Sigmoid colon (tissue), 7 donors: ENCODE data around the gene TDRKH. TPM values are rescaled to one million over a fixed set of nuclear protein-coding genes. Genes with fewer than 3 reads are reported as not detected.

Source experiments
- DNase-seq: peaks from one replicate; pipeline ENCODE4 v3.0.0-alpha.2; 2019
- H3K27ac ChIP-seq, 4 donors: fragments of 200-600 bp; sonication (generic); one replicate each; pipeline ENCODE4 v1.5.1; 2016 to 2019; ENCODE audit warnings: mild to moderate bottlenecking in 1 of 4
- H3K27me3 ChIP-seq, 3 donors: fragments of 200-600 bp; sonication (generic); one replicate each; pipeline ENCODE4 v1.5.1; 2019; ENCODE audit warnings: mild to moderate bottlenecking in 1 of 3
- H3K36me3 ChIP-seq, 4 donors: fragments of 200-600 bp; sonication (generic); one replicate each; pipeline ENCODE4 v1.5.1; 2016 to 2019
- H3K4me1 ChIP-seq, 4 donors: fragments of 200-600 bp; sonication (generic); one replicate each; pipeline ENCODE4 v1.5.1; 2017 to 2019
- H3K4me3 ChIP-seq, 4 donors: fragments of 200-600 bp; sonication (generic); one replicate each; pipeline ENCODE4 v1.5.1; 2017 to 2019; ENCODE audit warnings: mild to moderate bottlenecking in 2 of 4, moderate library complexity in 1 of 4
- H3K9me3 ChIP-seq, 4 donors: fragments of 200-600 bp in 3 of 4; sonication (generic) in 3 of 4; one replicate each; pipeline versions ENCODE4 v1.5.1 to v1.6.1; 2013 to 2019
- EP300 ChIP-seq, 4 donors: sonication (generic); formaldehyde crosslinking; IDR thresholded peaks; one replicate each; pipeline ENCODE4 v1.6.1; 2017; ENCODE audit warnings: antibody characterized with exemption in 4 of 4
- POLR2A ChIP-seq, 2 donors: fragments of 450-650 bp; IDR thresholded peaks; one replicate each; pipeline ENCODE4 v1.6.1; 2016; ENCODE audit warnings: antibody characterized with exemption in 2 of 2, mild to moderate bottlenecking in 2 of 2, moderate library complexity in 2 of 2
- POLR2AphosphoS5 ChIP-seq, 4 donors: sonication (generic); formaldehyde crosslinking; IDR thresholded peaks; one replicate each; pipeline ENCODE4 v1.6.1; 2017; ENCODE audit warnings: antibody characterized with exemption in 4 of 4
- WGBS, 2 donors: extraction: QIAGEN DNeasy Blood & Tissue Kit; methylation state at CpG; one replicate each; pipeline ENCODE4 v1.1.7; 2013; 5-methylcytosine and 5-hydroxymethylcytosine counted together
- intact Hi-C: fragments of 100-400 bp; cut with DNase I; formaldehyde crosslinking; loops from one replicate; pipeline ENCODE4 v1.15.1; 2023
- polyA plus RNA-seq, 3 donors: library from polyadenylated mRNA; stranded (reverse); fragments of 200-250 nt; gene quantifications; one replicate each; pipeline ENCODE4 v1.2.3, GENCODE V29; 2013
- total RNA-seq, 4 donors: library from RNA; depleted of rRNA; stranded (reverse); fragments of >200 nt; gene quantifications; one replicate each; pipeline ENCODE4 v1.1.0, GENCODE V29; 2016
- TF ChIP-seq, protein P1 (sequence below), 4 experiments: fragments of 450-650 bp in 3 of 4; fragments of 200-600 bp in 1 of 4; IDR thresholded peaks; one replicate each; pipeline ENCODE4 v1.5.1; 2016 to 2019; ENCODE audit warnings: antibody characterized with exemption in 4 of 4, mild to moderate bottlenecking in 3 of 4, moderate library complexity in 2 of 4
- donor health status: healthy with polysubstance abuse.
- donor health status: Bipolar disorder and iron deficiency.
- donor health status: healthy.

The TDRKH gene, protein sequence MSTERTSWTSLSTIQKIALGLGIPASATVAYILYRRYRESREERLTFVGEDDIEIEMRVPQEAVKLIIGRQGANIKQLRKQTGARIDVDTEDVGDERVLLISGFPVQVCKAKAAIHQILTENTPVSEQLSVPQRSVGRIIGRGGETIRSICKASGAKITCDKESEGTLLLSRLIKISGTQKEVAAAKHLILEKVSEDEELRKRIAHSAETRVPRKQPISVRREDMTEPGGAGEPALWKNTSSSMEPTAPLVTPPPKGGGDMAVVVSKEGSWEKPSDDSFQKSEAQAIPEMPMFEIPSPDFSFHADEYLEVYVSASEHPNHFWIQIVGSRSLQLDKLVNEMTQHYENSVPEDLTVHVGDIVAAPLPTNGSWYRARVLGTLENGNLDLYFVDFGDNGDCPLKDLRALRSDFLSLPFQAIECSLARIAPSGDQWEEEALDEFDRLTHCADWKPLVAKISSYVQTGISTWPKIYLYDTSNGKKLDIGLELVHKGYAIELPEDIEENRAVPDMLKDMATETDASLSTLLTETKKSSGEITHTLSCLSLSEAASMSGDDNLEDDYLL
- 1 to 10 TPM; 3.7 to 4.9 (median 3.9) TPM for total RNA-seq
- polyA plus RNA-seq = 1 to 10 TPM; 1.8 to 5.5 (median 2.3) TPM

DNA sequence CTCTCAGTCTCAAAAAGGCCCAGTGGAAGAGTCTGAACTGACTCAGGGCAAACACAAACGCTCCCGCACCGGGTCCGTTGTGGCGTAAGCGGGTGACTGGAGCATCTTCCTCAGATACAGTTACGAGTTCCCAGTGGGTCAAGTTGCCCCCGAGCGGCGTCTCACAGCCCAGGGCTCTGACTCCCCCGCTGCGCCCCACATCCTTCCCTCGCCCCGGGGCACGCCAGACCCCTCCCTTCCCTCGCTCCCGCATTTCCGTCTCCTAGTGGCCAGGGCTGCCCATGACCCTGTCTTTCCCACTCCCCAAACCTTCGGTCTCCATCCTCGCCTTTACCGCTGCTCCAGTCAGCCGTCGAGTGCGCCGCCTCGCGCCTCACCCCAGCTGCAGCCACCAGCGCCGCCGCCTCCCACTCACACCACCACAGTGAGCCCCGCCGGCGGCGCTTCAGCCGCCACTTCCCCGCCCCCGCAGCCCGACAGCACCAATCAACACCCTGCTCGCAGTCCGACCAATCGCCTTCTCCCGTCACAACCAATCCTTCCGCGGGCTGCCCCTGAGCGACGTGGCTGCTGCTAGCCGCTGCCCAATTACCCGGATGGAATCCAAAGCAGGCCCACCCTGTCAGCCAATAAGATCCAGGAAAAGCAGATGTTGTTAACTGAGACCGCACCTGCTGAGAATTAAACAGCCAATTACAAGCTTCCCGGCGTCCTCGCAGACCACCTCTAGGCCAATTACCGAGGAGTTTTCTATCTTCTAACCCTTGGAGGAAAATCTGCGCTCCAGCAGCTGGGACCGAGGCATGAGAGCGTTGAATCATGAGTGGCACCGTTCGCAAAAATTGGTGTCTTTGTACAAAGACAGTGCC, at the start of gene TDRKH:
TDRKH (minus strand) TSS at position 430 of the 869 bp plus-strand sequence. CDS start 7,478 bp downstream, outside the sequence.
- WGBS, 2 donors = 1% methylated on average over 58 of the region's 58 CpGs
- peak within 1 kb of the TSS; percentile 47 to 91 (median 72) for H3K4me3 ChIP-seq
- H3K4me1 ChIP-seq = peaks cover 0 to 22% (median 12%) of the 10 kb centered on the region in 4 donors
- no peaks in the 10 kb centered on the region for H3K9me3 ChIP-seq
- no peaks in the 10 kb centered on the region for H3K36me3 ChIP-seq
- DNase-seq = peak; percentile 99
- peak within 1 kb of the TSS; percentile 58 to 81 (median 76) for H3K27ac ChIP-seq
- TF ChIP-seq POLR2AphosphoS5 (IDR thresholded peaks at IDR 0.05) = peak in 3 of 4 donors; percentile 49 to 80 (median 70)
- peak in 1 of 2 donors; percentile 51 for TF ChIP-seq POLR2A (IDR thresholded peaks at IDR 0.05)
- TF ChIP-seq EP300 (IDR thresholded peaks at IDR 0.05) = no peak
- TF ChIP-seq, protein P1, sequence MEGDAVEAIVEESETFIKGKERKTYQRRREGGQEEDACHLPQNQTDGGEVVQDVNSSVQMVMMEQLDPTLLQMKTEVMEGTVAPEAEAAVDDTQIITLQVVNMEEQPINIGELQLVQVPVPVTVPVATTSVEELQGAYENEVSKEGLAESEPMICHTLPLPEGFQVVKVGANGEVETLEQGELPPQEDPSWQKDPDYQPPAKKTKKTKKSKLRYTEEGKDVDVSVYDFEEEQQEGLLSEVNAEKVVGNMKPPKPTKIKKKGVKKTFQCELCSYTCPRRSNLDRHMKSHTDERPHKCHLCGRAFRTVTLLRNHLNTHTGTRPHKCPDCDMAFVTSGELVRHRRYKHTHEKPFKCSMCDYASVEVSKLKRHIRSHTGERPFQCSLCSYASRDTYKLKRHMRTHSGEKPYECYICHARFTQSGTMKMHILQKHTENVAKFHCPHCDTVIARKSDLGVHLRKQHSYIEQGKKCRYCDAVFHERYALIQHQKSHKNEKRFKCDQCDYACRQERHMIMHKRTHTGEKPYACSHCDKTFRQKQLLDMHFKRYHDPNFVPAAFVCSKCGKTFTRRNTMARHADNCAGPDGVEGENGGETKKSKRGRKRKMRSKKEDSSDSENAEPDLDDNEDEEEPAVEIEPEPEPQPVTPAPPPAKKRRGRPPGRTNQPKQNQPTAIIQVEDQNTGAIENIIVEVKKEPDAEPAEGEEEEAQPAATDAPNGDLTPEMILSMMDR (IDR thresholded peaks at IDR 0.05) = no peak
- no peaks in the 10 kb centered on the region for H3K27me3 ChIP-seq
- intact Hi-C loops = no loop called here

DNA sequence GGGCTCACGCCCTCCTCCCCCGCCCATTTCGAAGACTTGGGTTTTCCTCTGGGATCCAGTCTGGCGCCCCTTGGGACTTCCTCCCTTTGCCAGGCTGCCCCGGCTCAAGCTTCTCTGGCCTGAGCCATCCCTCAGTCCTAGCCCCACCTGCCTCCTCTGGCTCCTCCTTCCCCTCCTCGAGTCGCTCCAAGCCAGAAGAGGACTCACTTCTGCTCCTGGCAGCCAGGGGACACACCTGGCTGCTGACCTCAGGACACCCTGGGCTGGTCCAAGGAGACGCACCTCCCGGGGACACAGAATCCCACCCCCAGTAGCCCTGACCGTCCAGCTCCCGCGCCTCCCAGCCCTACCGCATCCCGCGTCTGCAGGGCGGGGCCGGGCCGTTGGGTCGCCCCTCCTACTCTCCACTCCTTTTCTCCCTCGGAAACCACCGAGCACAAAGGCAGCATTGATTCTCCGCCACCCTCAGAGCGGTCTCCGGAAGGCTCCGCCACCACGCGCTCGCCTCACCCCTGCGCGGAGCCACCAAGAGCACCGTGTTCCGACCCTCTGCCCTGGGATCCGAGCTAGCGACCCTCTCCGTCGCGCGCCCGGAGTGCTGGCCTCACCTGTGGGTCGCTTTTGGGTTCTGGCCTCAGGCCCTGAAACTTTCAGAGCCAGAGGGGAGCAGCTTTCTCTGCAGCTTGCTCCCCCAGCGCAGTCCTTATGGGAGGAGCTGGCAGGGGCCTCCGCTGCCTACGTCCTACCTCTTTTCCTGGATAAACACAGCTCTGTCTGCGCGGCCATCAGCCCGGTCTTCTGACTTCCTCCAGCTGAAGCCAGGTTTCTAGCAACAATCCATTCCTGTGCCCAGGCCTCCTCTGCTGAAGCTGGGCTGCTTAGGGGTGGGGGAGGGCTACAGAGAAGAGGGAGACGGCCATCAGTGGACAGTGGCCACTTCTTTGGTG, 49.4 kb upstream of the TDRKH start, which contains the start of gene C2CD4D:
C2CD4D (minus strand) TSS at position 364 of the 947 bp plus-strand sequence. CDS start 831 bp downstream, outside the sequence.
- Histone ChIP-seq H3K4me1 (peaks cover 0 to 27% (median 25%) of the 10 kb centered on the region in 4 donors), H3K4me3 (peak within 1 kb of the TSS in 3 of 4 donors; percentile 35 to 56 (median 52)), H3K27ac (peak within 1 kb of the TSS in 2 of 4 donors; percentile 23 to 48), H3K9me3 (no peaks in the 10 kb centered on the region), H3K36me3 (no peaks in the 10 kb centered on the region), H3K27me3 (peaks cover 30 to 61% (median 36%) of the 10 kb centered on the region in 3 donors)
- no peak for DNase-seq
- TF ChIP-seq POLR2A (IDR thresholded peaks at IDR 0.05) (peak in 1 of 2 donors; percentile 43), POLR2AphosphoS5 (IDR thresholded peaks at IDR 0.05) (peak in 1 of 4 donors; percentile 35), EP300 (IDR thresholded peaks at IDR 0.05) (no peak)
- 2 to 4% methylated on average over 47 of the region's 47 CpGs for whole genome bisulfite sequencing, 2 donors
- intact Hi-C loops = no loop called here

DNA sequence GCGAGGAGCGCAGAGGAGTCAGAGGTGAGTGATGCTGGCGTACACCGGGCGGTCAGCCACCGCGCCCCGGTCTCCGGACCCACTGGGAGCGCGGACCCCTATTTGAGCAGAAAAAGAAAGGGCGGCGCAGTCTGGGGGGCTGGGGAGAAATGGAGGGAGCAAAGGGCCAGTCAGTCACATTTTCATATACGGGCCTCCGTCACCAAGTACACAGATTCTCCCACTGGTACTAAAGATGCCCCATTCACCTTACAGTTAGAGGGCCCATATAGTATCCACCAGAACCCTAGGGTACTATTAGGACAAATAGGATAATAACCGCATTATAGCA, 48.7 kb upstream of the TDRKH start:
- no peaks in the 10 kb centered on the region for H3K36me3 ChIP-seq
- intact Hi-C loops = no loop called here
- peak overlapping the region in 3 of 4 donors; percentile 35 to 56 (median 52) for H3K4me3 ChIP-seq
- no peaks in the 10 kb centered on the region for H3K9me3 ChIP-seq
- TF ChIP-seq, protein P1 (IDR thresholded peaks at IDR 0.05) = no peak
- no peak for TF ChIP-seq POLR2AphosphoS5 (IDR thresholded peaks at IDR 0.05)
- TF ChIP-seq POLR2A (IDR thresholded peaks at IDR 0.05) = no peak
- TF ChIP-seq EP300 (IDR thresholded peaks at IDR 0.05) = no peak
- H3K4me1 ChIP-seq = peaks cover 0 to 27% (median 25%) of the 10 kb centered on the region in 4 donors
- WGBS, 2 donors = 31 to 75% methylated on average over 16 of the region's 16 CpGs
- peaks cover 30 to 68% (median 36%) of the 10 kb centered on the region in 3 donors for H3K27me3 ChIP-seq
- H3K27ac ChIP-seq = no peak overlapping the region
- no peak for DNase-seq

DNA sequence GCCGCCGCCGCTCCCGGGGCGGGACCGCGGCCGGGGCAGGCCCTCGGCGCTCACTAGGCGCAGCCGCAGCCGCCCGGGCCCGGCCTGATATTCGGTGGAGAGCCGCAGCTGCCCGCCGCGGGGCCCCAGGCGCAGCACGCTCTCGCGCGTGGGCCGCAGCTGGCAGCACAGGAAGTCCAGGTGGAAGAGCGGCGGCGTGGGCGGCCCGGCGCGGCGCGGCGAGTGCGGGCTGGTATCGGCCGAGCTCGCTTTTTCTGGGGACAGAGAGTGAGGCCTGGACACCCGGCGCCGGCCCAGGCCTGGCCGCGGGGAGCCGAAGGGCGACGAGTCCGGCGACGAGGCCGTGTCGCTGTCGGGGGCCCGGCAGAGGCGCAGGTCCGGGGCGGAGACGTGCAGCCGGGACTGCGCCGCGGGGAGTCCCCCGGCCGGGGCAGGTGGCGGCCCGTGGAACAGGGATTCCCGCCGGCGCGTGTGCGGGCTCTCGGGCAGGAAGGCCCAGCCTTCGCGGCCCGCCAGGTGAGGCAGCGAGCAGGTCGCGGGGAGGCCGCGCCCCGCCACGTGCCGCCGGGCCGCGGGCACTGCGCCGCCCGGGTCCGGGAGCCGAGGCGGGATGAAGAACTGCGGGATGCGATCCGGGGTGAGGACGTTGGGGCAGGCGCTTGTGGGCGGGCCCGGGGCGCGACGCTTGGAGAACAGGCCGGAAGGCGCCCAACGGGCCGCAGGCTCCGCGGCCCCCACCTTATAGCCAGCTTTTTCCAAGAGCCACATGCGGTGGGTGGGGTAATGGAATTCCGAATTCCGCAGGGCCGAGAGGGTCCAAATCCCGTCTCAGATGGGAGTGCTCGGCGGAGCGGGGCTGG, 48.2 kb upstream of the TDRKH start:
- no peaks in the 10 kb centered on the region for H3K36me3 ChIP-seq
- no peak for TF ChIP-seq POLR2AphosphoS5 (IDR thresholded peaks at IDR 0.05)
- TF ChIP-seq, protein P1 (IDR thresholded peaks at IDR 0.05) = no peak
- TF ChIP-seq POLR2A (IDR thresholded peaks at IDR 0.05) = no peak
- no peak for TF ChIP-seq EP300 (IDR thresholded peaks at IDR 0.05)
- H3K4me1 ChIP-seq = peaks cover 0 to 27% (median 25%) of the 10 kb centered on the region in 4 donors
- H3K9me3 ChIP-seq = no peaks in the 10 kb centered on the region
- peak overlapping the region; percentile 10 to 56 (median 44) for H3K4me3 ChIP-seq
- WGBS, 2 donors = 28 to 76% methylated on average over 117 of the region's 117 CpGs
- DNase-seq = no peak
- H3K27ac ChIP-seq = peak overlapping the region in 1 of 4 donors; percentile 8
- peaks cover 30 to 74% (median 36%) of the 10 kb centered on the region in 3 donors for H3K27me3 ChIP-seq
- intact Hi-C loops = no loop called here
